Endothelial cell of umbilical vein (primary cell): Measurements from ENCODE around the gene ILF2.

ENCODE experiments used
- CTCF ChIP-seq, 2 donors: IDR thresholded peaks; 1 replicate in 1 of 2; 2 replicates in 1 of 2; pipeline ENCODE4 v1.5.1; 2011; ENCODE audit warnings: low read length in 2 of 2, mild to moderate bottlenecking in 2 of 2, moderate library complexity in 2 of 2, control low read depth in 1 of 2, inconsistent platforms in 1 of 2, low read depth in 1 of 2; ENCODE audit not compliant: insufficient read depth in 1 of 2; ENCODE audit errors: extremely low read depth in 1 of 2
- MAX ChIP-seq: IDR thresholded peaks from 2 replicates; pipeline ENCODE4 v1.6.1; 2011; ENCODE audit not compliant: insufficient read depth, insufficient read length
- POLR2AphosphoS5 ChIP-seq: IDR thresholded peaks from 2 replicates; pipeline ENCODE4 v1.6.1; 2012; ENCODE audit warnings: low read depth, mild to moderate bottlenecking, control low read depth, low read length, moderate library complexity; ENCODE audit not compliant: insufficient read depth

GRCh38 chr1:153699768-153700167, 29.0 kb upstream of the ILF2 start:
- TF ChIP-seq CTCF (IDR thresholded peaks at IDR 0.05; ENCODE audit: extremely low read depth in 1 of 2, insufficient read depth in 1 of 2, low read depth in 1 of 2, low read length in 2 of 2) (no peak), MAX (no peak), POLR2AphosphoS5 (no peak)
